Smooth muscle cell (in vitro differentiated cells): Measurements from ENCODE around the gene STRADA. TPM values are rescaled to one million over a fixed set of nuclear protein-coding genes. Genes with fewer than 3 reads are reported as not detected.

ENCODE experiments used
- DNase-seq: peaks from one replicate; lab custom pipeline; 2025; ENCODE audit not compliant: unreplicated experiment; lab: John Stamatoyannopoulos, UW
- H2AFZ ChIP-seq: fragments of 200-600 bp; sonication (generic); 2 replicates; pipeline ENCODE4 v1.6.0; 2016; ENCODE audit warnings: antibody characterized with exemption, low read depth, mild to moderate bottlenecking
- H3F3A ChIP-seq: fragments of 200-600 bp; sonication (generic); 2 replicates; pipeline ENCODE4 v1.6.0; 2017; ENCODE audit warnings: antibody characterized with exemption, low read depth
- H3K27ac ChIP-seq: fragments of 200-600 bp; sonication (generic); 2 replicates; pipeline ENCODE4 v1.5.1; 2016; ENCODE audit warnings: low read depth, mild to moderate bottlenecking
- H3K27me3 ChIP-seq: fragments of 200-600 bp; sonication (generic); 2 replicates; pipeline ENCODE4 v1.6.1; 2016; ENCODE audit warnings: low read depth, mild to moderate bottlenecking
- H3K36me3 ChIP-seq: fragments of 200-600 bp; sonication (generic); 2 replicates; pipeline ENCODE4 v1.5.1; 2016; ENCODE audit warnings: low read depth
- H3K4me1 ChIP-seq: fragments of 200-600 bp; sonication (generic); 2 replicates; pipeline ENCODE4 v1.5.1; 2016; ENCODE audit warnings: low read depth
- H3K4me2 ChIP-seq: fragments of 200-600 bp; sonication (generic); 2 replicates; pipeline ENCODE4 v1.6.0; 2016; ENCODE audit warnings: mild to moderate bottlenecking
- H3K4me3 ChIP-seq: fragments of 200-600 bp; sonication (generic); 2 replicates; pipeline ENCODE4 v1.5.1; 2016; ENCODE audit warnings: mild to moderate bottlenecking
- H3K79me2 ChIP-seq: fragments of 200-600 bp; sonication (generic); 2 replicates; pipeline ENCODE4 v1.6.0; 2016; ENCODE audit warnings: low read depth, mild to moderate bottlenecking
- H3K9ac ChIP-seq: fragments of 200-600 bp; sonication (generic); 2 replicates; pipeline ENCODE4 v1.6.0; 2016; ENCODE audit warnings: low read depth
- H3K9me3 ChIP-seq: fragments of 200-600 bp; sonication (generic); replicated peaks from 2 replicates; pipeline ENCODE4 v1.5.1; 2016; ENCODE audit warnings: low read depth
- H4K20me1 ChIP-seq: fragments of 200-600 bp; sonication (generic); 2 replicates; pipeline ENCODE4 v1.6.0; 2016; ENCODE audit warnings: low read depth
- CTCF ChIP-seq: fragments of 200-600 bp; sonication (generic); IDR thresholded peaks from 2 replicates; pipeline ENCODE4 v1.5.1; 2017; ENCODE audit warnings: borderline replicate concordance, mild to moderate bottlenecking, antibody characterized with exemption; ENCODE audit not compliant: insufficient read depth, poor library complexity, severe bottlenecking
- WGBS: methylation state at CpG from one replicate; pipeline ENCODE4 v1.1.7; 2016; ENCODE audit warnings: low lambda C conversion rate; 5-methylcytosine and 5-hydroxymethylcytosine counted together
- polyA plus RNA-seq: library from polyadenylated mRNA; unstranded; fragments of >200 nt; fragmentation: Nextera tagmentation; extraction: Ambion mirVana; gene quantifications from 2 replicates; pipeline ENCODE4 v1.2.1, GENCODE V29; 2016
- total RNA-seq: library from RNA; depleted of rRNA; stranded (reverse); fragments of >200 nt; gene quantifications from 2 replicates; pipeline ENCODE4 v1.2.3, GENCODE V29; 2014

Gene STRADA
- total and polyA plus RNA-seq, 2 experiments from 2014 or later = 13.6 to 26.8 TPM

GRCh38 chr17:63718988-63719387, 22.6 kb downstream of the STRADA start:
- Histone ChIP-seq H3F3A (no peaks in the 10 kb centered on the region), H3K79me2 (no peaks in the 10 kb centered on the region), H3K9ac (no peak overlapping the region), H3K27ac (no peak overlapping the region), H3K4me3 (no peak overlapping the region), H4K20me1 (no peaks in the 10 kb centered on the region), H3K36me3 (no peaks in the 10 kb centered on the region), H3K27me3 (no peaks in the 10 kb centered on the region), H2AFZ (no peak overlapping the region), H3K4me1 (no peaks in the 10 kb centered on the region), H3K9me3 (no peaks in the 10 kb centered on the region), H3K4me2 (no peak overlapping the region)
- TF ChIP-seq CTCF = no peak
- no peak for DNase-seq
- WGBS = 95% methylated on average over 5 of the region's 5 CpGs

- Histone ChIP-seq H3K9me3 (no peaks in the 10 kb centered on the region), H3K4me1 (no peaks in the 10 kb centered on the region), H4K20me1 (no peaks in the 10 kb centered on the region), H2AFZ (no peak overlapping the region), H3K4me2 (no peak overlapping the region), H3F3A (no peaks in the 10 kb centered on the region), H3K4me3 (no peak overlapping the region), H3K9ac (no peak overlapping the region), H3K27me3 (no peaks in the 10 kb centered on the region), H3K27ac (no peak overlapping the region), H3K79me2 (no peaks in the 10 kb centered on the region), H3K36me3 (no peaks in the 10 kb centered on the region)
- DNase-seq = no peak
- TF ChIP-seq CTCF = no peak
- 95% methylated on average over 3 of the region's 3 CpGs for WGBS
These were observed 25.2 kb downstream of the STRADA start for GRCh38 chr17:63716426-63716825.

- Histone ChIP-seq H3K9me3 (no peaks in the 10 kb centered on the region), H2AFZ (no peak overlapping the region), H3K79me2 (no peaks in the 10 kb centered on the region), H3K27me3 (no peaks in the 10 kb centered on the region), H3K4me2 (no peak overlapping the region), H3K36me3 (no peaks in the 10 kb centered on the region), H3K4me1 (no peaks in the 10 kb centered on the region), H3K4me3 (no peak overlapping the region), H3K9ac (no peak overlapping the region), H4K20me1 (no peaks in the 10 kb centered on the region), H3F3A (no peaks in the 10 kb centered on the region), H3K27ac (no peak overlapping the region)
- no peak for DNase-seq
- TF ChIP-seq CTCF = no peak
- WGBS = 88% methylated on average over 10 of the region's 10 CpGs
These were observed 26.9 kb downstream of the STRADA start for GRCh38 chr17:63714550-63715277.

- no peak for DNase-seq
- H3F3A ChIP-seq = no peaks in the 10 kb centered on the region
- no peaks in the 10 kb centered on the region for H3K36me3 ChIP-seq
- no peaks in the 10 kb centered on the region for H3K79me2 ChIP-seq
- H4K20me1 ChIP-seq = no peaks in the 10 kb centered on the region
- no peak overlapping the region for H3K9ac ChIP-seq
- no peaks in the 10 kb centered on the region for H3K9me3 ChIP-seq
- H3K27ac ChIP-seq = no peak overlapping the region
- no peak for TF ChIP-seq CTCF
- no peaks in the 10 kb centered on the region for H3K4me1 ChIP-seq
- 97% methylated on average over 6 of the region's 6 CpGs for WGBS
- H2AFZ ChIP-seq = no peak overlapping the region
- H3K4me3 ChIP-seq = no peak overlapping the region
- no peak overlapping the region for H3K4me2 ChIP-seq
- no peaks in the 10 kb centered on the region for H3K27me3 ChIP-seq
These were observed 32.5 kb downstream of the STRADA start for GRCh38 chr17:63709110-63709509.
